ENCODE measurements around the gene UNC5CL.

UNC5CL gene

DNA sequence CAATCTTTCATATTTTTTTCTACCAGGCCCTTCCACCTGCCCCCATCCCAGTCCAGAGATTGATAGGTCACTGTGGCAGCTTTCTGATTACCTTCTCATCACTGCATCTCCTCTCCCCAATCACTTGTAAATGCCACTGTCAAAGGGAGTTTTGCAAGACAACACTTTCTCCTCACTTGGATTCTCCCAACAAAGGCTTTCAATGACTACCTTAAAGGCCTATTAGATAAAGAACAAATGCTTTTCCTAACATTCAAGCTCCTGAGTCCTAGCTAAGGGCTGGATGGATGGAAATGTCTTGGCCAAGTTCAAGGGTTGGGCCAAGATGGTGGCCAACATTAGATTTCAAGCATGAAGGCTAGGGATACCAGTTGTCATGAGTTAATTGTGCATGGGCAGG, 55.3 kb downstream of the UNC5CL start:
- no peak for DNase-seq (ENCODE audit: low read depth)
- TF ChIP-seq, protein P1, sequence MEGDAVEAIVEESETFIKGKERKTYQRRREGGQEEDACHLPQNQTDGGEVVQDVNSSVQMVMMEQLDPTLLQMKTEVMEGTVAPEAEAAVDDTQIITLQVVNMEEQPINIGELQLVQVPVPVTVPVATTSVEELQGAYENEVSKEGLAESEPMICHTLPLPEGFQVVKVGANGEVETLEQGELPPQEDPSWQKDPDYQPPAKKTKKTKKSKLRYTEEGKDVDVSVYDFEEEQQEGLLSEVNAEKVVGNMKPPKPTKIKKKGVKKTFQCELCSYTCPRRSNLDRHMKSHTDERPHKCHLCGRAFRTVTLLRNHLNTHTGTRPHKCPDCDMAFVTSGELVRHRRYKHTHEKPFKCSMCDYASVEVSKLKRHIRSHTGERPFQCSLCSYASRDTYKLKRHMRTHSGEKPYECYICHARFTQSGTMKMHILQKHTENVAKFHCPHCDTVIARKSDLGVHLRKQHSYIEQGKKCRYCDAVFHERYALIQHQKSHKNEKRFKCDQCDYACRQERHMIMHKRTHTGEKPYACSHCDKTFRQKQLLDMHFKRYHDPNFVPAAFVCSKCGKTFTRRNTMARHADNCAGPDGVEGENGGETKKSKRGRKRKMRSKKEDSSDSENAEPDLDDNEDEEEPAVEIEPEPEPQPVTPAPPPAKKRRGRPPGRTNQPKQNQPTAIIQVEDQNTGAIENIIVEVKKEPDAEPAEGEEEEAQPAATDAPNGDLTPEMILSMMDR (IDR thresholded peaks at IDR 0.05; ENCODE audit: control insufficient read depth, insufficient read depth, low read depth, low read length, missing control alignments) = no peak
- H3K4me3 ChIP-seq (ENCODE audit: control insufficient read depth, low read depth, low read length) = no peak overlapping the region

DNA sequence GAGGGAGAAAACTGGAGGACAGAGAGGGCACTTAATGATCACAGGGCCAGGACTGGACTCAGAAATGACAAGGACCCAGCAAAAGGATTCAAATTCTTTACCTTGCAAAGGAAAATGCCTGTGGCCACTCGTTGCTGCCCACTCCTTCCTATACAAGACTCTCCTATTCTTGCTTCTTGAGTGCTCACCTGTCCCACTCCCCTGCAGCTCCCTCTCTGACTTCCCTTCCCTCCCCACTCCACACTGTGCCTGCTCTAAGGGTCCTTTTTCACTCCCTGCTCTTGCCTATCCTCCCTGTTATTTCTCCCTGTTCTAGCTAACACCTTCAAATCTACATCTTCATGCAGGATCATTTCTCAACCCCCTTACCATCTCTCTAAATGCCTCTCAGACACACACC, 56.1 kb downstream of the UNC5CL start:
- H3K4me3 ChIP-seq (ENCODE audit: control insufficient read depth, low read depth, low read length) = no peak overlapping the region
- TF ChIP-seq, protein P1 (IDR thresholded peaks at IDR 0.05; ENCODE audit: control insufficient read depth, insufficient read depth, low read depth, low read length, missing control alignments) = no peak
- DNase-seq (ENCODE audit: low read depth) = no peak

DNA sequence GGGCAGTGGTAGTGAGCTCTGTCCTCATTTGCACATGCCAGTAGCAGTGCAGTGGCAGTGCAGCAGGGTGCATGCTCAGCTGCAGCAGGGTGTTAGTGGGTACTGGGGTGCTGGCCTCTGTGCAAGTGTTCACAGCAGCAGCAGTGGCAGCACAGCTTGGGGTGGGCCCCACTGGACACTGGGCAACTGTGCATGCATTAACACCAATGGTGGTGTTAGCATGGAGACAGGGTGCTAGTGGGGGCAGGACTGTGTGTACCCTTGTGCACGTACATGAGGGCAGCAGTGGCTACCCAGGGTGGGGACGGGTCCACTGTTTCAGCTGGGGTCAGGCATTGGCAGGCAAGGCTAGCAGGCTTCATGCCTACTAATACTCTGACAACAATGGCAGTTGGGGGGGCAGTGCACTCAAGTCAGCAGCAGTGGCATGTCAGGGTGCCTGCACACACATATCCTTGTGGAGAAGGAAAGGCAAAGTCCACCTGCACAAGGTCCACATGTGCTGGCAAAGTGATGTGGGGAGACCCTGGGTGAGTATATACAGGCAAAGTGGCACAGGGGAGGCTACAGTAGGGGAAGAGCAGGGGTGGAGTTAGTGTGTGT, 60.2 kb downstream of the UNC5CL start:
- no peak for DNase-seq (ENCODE audit: low read depth)
- H3K4me3 ChIP-seq (ENCODE audit: control insufficient read depth, low read depth, low read length) = no peak overlapping the region
- TF ChIP-seq, protein P1 (IDR thresholded peaks at IDR 0.05; ENCODE audit: control insufficient read depth, insufficient read depth, low read depth, low read length, missing control alignments) = no peak

DNA sequence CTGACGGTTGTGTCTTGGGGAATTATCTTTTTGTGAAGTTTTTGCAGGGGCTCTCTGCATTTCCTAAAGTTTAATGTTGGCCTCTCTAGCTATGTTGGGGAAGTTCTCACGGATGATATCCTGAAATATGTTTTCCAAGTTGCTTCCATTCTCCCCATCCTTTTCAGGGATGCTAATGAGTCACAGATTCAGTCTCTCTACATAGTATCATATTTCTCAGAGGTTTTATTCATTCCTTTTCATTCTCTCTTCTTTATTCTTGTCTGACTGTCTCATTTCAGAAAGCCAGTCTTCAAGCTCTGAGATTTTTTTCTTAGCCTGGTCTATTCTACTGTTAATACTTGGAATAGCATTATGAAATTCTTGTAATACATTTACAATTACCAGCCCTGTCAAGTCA, 61.3 kb downstream of the UNC5CL start:
- no peak for DNase-seq (ENCODE audit: low read depth)
- no peak overlapping the region for H3K4me3 ChIP-seq (ENCODE audit: control insufficient read depth, low read depth, low read length)
- TF ChIP-seq, protein P1 (IDR thresholded peaks at IDR 0.05; ENCODE audit: control insufficient read depth, insufficient read depth, low read depth, low read length, missing control alignments) = no peak

DNA sequence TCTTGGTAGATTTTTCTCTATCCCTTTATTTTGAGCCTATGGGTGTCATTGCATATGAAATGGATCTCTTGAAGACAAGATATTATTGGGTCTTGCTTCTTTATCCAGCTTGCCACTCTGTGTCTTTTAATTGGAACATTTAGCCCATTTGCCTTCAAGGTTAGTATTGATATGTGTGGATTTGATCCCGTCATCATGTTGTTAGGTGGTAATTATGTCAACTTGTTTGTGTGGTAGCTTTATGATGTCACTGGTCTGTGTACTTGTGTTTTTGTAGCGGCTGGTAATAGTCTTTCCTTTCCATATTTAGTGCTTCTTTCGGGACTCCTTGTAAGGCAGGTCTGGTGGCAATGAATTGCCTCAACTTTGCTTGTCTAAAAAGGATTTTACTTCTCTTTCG, 61.9 kb downstream of the UNC5CL start:
- no peak overlapping the region for H3K4me3 ChIP-seq (ENCODE audit: control insufficient read depth, low read depth, low read length)
- DNase-seq (ENCODE audit: low read depth) = no peak
- TF ChIP-seq, protein P1 (IDR thresholded peaks at IDR 0.05; ENCODE audit: control insufficient read depth, insufficient read depth, low read depth, low read length, missing control alignments) = no peak

All from AG09309 (cell line).